ENCODE measurements around the gene MINDY2.
A peak's percentile ranks its signal among the peaks of the same experiment; 100 is the strongest.

The MINDY2 gene

GRCh38 chr15:58900631-58901030 lies 129.5 kb downstream of the MINDY2 start:
- FAIRE-seq (no peak), DNase-seq (ENCODE audit: insufficient read length, low spot score) (no peak)
- TF ChIP-seq POU2F2 (IDR thresholded peaks at IDR 0.05; ENCODE audit: low read depth, low read length), result no peak
- no peak for TF ChIP-seq POLR2AphosphoS5 (IDR thresholded peaks at IDR 0.05; ENCODE audit: low read depth, low read length)
- TF ChIP-seq TAF1 (IDR thresholded peaks at IDR 0.05; ENCODE audit: low read depth, low read length), result no peak
- TF ChIP-seq SPI1 (IDR thresholded peaks at IDR 0.05; ENCODE audit: low read depth, low read length), result no peak
- TF ChIP-seq POLR2A (IDR thresholded peaks at IDR 0.05; ENCODE audit: low read depth, low read length), result no peak
- TF ChIP-seq PAX5 (IDR thresholded peaks at IDR 0.05; ENCODE audit: insufficient read depth, low read length, severe bottlenecking), result no peak

DNA sequence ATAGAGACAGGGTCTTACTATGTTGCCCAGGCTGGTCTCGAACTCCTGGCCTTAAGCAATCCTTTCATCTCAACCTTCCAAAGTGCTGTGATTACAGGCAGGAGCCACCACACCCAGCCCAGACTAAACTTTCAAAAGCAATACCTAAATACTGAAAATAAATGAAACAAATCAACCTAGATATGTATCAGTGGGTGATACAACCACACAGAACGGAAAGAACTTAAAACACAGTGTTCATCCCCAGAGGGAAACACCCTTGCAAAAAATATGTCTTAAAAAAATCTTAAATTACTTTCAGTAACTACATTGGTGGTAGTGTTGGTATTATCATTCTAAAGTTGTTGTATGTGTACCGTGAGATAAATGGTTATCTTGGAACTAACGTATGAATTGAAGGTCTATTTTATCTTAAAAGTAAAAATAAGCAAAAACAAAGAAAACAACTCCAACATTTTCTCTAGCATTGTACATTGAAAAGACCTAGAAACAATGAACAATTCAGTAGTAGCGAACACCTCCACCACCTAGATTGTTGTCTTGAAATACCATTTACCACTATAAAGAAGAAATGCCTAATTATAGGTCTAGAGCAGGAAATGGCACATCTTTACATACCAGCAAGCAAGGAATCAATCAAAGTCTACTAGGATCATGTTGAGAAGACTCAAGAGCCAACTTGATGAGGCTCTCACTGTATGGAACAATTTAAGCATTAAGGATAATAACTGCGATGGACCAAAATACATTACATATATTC lies 137.6 kb downstream of the MINDY2 start:
- TF ChIP-seq PAX5 (IDR thresholded peaks at IDR 0.05; ENCODE audit: insufficient read depth, low read length, severe bottlenecking), result no peak
- TF ChIP-seq POLR2A (IDR thresholded peaks at IDR 0.05; ENCODE audit: low read depth, low read length), result no peak
- no peak for TF ChIP-seq POLR2AphosphoS5 (IDR thresholded peaks at IDR 0.05; ENCODE audit: low read depth, low read length)
- TF ChIP-seq TAF1 (IDR thresholded peaks at IDR 0.05; ENCODE audit: low read depth, low read length), result no peak
- FAIRE-seq (no peak), DNase-seq (ENCODE audit: insufficient read length, low spot score) (no peak)

DNA sequence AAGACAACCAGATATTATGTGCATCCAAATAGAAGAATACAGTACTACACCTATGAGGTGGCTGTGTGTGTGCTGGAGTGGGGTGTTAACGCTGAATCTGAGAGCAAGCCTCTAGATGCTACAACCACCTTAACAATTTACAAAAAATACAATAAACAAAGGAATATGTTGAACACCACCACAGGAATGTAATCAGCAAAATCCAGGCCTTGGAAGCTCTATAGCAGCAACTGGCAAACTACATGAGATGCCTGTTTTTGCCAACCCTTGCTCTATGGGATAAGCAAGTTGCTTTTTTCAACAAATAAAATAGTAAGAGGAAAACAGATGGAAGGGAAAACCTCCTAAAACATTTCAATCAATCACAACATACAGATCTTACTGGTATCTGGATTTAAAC lies 138.5 kb downstream of the MINDY2 start:
- no peak for DNase-seq (ENCODE audit: insufficient read length, low spot score)
- no peak for TF ChIP-seq PAX5 (IDR thresholded peaks at IDR 0.05; ENCODE audit: insufficient read depth, low read length, severe bottlenecking)
- no peak for TF ChIP-seq POLR2AphosphoS5 (IDR thresholded peaks at IDR 0.05; ENCODE audit: low read depth, low read length)
- TF ChIP-seq SPI1 (IDR thresholded peaks at IDR 0.05; ENCODE audit: low read depth, low read length), result no peak
- TF ChIP-seq TAF1 (IDR thresholded peaks at IDR 0.05; ENCODE audit: low read depth, low read length), result no peak
- TF ChIP-seq POLR2A (IDR thresholded peaks at IDR 0.05; ENCODE audit: low read depth, low read length), result no peak
- no peak for TF ChIP-seq POU2F2 (IDR thresholded peaks at IDR 0.05; ENCODE audit: low read depth, low read length)
- FAIRE-seq, result no peak

DNA sequence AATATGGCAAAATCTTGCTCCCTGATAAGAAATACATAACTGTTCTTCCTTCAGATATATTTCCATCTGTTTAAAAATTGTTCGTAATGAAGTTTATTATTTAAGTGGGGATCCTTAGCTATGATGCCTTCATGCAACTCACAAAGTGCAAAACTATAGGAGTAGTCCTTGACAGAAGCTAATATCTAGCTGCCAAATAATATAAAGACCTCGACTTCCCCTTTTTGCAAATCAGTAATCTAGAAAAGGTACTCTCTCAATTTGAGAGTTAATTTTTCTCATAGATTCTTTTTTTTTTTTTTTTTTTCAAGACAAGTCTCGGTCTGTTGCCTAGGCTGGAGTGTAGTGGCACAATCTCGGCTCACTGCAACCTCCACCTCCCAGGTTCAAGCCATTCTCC lies 139.4 kb downstream of the MINDY2 start:
- FAIRE-seq (no peak), DNase-seq (ENCODE audit: insufficient read length, low spot score) (no peak)
- TF ChIP-seq PAX5 (IDR thresholded peaks at IDR 0.05; ENCODE audit: insufficient read depth, low read length, severe bottlenecking) (no peak), SPI1 (IDR thresholded peaks at IDR 0.05; ENCODE audit: low read depth, low read length) (peak; percentile 50; the same call in 1 of the 2 replicates)

Data from GM12891 (cell line).